BJ (cell line): ENCODE data around the gene CHST11. TPM values are rescaled to one million over a fixed set of nuclear protein-coding genes. Genes with fewer than 3 reads are reported as not detected.

Experiments
- CTCF ChIA-PET: fragments of 350-600 bp; formaldehyde crosslinking; extraction: SDS; loops from one replicate; lab custom pipeline; 2021; ENCODE audit warnings: antibody characterized with exemption, inconsistent platforms; lab: Yijun Ruan, JAX
- POLR2A ChIA-PET: fragments of 300-600 bp; sonication (Branson Sonifier 250); formaldehyde crosslinking; extraction: SDS; loops from one replicate; lab custom pipeline; 2021; ENCODE audit warnings: antibody characterized with exemption; lab: Charles Lee
- DNase-seq: peaks from one replicate; pipeline ENCODE4 v3.0.0-alpha.2; 2011; ENCODE audit warnings: low read depth
- H3K27me3 ChIP-seq: 2 replicates; pipeline ENCODE4 v1.6.0; 2011; ENCODE audit warnings: low read length; ENCODE audit not compliant: control insufficient read depth, insufficient read depth
- H3K36me3 ChIP-seq: 2 replicates; pipeline ENCODE4 v1.5.1; 2011; ENCODE audit warnings: low read length; ENCODE audit not compliant: control insufficient read depth, insufficient read depth
- H3K4me3 ChIP-seq: 2 replicates; pipeline ENCODE4 v1.5.1; 2011; ENCODE audit warnings: low read depth, mild to moderate bottlenecking, control low read depth, low read length
- CTCF ChIP-seq: IDR thresholded peaks from 2 replicates; pipeline ENCODE4 v1.5.1; 2011; ENCODE audit warnings: low read depth, mild to moderate bottlenecking, control low read depth, inconsistent platforms, low read length, moderate library complexity; ENCODE audit not compliant: insufficient read depth
- polyA plus RNA-seq: library from polyadenylated mRNA; depleted of rRNA; stranded (reverse); fragments of >200 nt; gene quantifications from 2 replicates; pipeline ENCODE4 v1.2.3, GENCODE V29; 2011

CHST11 gene
- polyA plus RNA-seq, 1 experiment = 7.3 TPM

GRCh38 chr12:104507672-104508071 lies 50.9 kb downstream of the CHST11 start:
- no peak for TF ChIP-seq CTCF
- H3K27me3 ChIP-seq = no peaks in the 10 kb centered on the region
- CTCF ChIA-PET = no interaction called here
- no peak for DNase-seq
- no peaks in the 10 kb centered on the region for H3K36me3 ChIP-seq
- no peak overlapping the region for H3K4me3 ChIP-seq
- POLR2A ChIA-PET = no interaction called here

DNA sequence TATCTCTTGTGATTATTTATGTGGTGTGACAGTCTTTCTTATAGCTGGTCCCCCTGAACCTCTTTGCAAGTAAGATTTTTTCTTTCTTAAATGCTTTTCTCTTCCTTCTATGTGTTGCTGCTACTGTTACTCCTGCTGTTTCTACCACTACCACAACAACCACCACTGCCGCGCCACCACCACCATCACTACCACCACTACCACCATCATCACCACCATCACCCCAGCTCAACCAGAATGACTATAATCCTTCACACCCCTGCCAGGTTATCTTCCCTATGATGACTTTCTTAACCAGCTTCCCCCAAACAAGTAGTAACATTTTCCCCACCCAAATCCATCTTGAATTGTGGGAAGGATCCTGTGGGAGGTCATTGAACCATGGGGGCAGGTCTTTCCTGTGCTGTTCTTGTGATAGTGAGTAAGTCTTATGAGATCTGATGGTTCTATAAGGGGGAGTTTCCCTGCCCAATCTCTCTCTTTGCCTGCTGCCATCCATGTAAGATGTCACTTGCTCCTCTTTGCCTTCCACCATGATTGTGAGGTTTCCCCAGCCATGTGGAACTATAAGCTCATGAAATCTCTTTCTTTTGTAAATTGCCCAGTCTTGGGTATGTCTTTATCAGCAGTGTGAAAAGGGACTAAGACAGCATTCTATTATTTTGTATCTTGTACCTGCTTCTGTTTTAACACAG lies 52.2 kb downstream of the CHST11 start:
- DNase-seq = no peak
- ChIA-PET CTCF (no interaction called here), POLR2A (no interaction called here)
- H3K4me3 ChIP-seq = no peak overlapping the region
- TF ChIP-seq CTCF = no peak
- H3K36me3 ChIP-seq = no peaks in the 10 kb centered on the region
- H3K27me3 ChIP-seq = no peaks in the 10 kb centered on the region

DNA sequence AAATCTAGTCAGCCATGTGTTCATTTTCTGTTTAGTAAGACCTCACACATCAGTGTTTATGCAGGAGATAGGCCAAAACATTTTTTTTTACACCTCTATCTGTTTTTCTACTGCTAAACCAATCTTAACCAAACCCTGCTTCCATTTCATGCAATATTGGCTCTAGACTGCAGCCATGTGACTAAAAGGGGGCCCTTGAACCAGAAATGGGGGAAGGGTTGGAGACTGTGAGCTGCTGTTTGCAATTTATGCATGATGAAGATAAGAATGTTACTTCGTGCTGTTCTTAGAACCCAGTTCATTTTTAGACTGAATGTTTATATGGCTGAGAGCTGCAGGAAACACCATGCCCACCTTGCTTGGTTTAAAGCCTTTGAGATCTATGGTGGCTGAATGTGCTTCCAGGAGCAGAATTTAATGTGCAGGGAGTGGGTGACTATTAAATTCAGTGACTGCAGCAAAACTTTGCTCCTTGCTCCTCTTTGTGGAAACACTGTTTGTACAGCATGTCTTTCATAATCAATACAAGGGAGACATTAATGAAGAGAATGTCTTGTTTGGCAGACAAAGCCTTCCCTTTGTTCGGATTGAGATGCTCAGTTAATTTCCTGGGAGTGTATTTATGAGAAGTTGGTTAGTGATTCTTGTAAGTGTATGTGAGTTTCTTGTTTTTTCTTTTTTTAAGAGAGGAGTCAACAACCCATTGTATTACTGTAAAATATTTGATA lies 53.6 kb downstream of the CHST11 start:
- H3K36me3 ChIP-seq = no peaks in the 10 kb centered on the region
- H3K27me3 ChIP-seq = no peaks in the 10 kb centered on the region
- no peak for TF ChIP-seq CTCF
- CTCF ChIA-PET = no interaction called here
- POLR2A ChIA-PET = no interaction called here
- H3K4me3 ChIP-seq = no peak overlapping the region
- DNase-seq = no peak

GRCh38 chr12:104510873-104511440 lies 54.2 kb downstream of the CHST11 start:
- H3K4me3 ChIP-seq = no peak overlapping the region
- ChIA-PET POLR2A (no interaction called here), CTCF (no interaction called here)
- no peak for TF ChIP-seq CTCF
- no peak for DNase-seq
- no peaks in the 10 kb centered on the region for H3K27me3 ChIP-seq
- no peaks in the 10 kb centered on the region for H3K36me3 ChIP-seq

DNA sequence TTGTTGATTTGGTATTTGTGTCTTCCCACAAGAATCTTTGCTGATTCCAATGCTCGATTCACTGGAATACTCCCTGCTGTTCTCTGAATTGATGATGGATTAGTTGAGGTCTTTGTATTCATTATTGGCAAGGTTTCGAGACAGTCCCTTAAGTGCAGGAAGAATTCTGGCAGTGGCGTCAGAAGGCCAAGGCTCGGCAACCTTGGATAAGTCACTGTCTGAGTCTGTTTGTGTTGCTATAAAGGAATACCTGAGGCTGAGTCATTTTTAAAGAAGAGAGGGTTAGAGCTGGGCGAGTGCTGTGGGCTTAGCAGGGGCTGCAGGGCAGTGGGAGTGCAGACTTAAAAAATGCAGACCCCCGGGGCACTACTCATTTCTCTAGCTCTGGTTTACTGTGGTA lies 56.9 kb downstream of the CHST11 start:
- Histone ChIP-seq H3K27me3 (no peaks in the 10 kb centered on the region; the same call in 1 of the 2 replicates), H3K36me3 (no peaks in the 10 kb centered on the region), H3K4me3 (no peak overlapping the region)
- ChIA-PET CTCF (no interaction called here), POLR2A (no interaction called here)
- no peak for DNase-seq
- no peak for TF ChIP-seq CTCF
